ENCODE data around the gene UBE2G2.
A peak's percentile ranks its signal among the peaks of the same experiment; 100 is the strongest.
"Not testable (repeated sequence)": the region's sequence is repeated elsewhere in the genome, so short reads cannot be mapped to it uniquely, and the experiment has no call there.

UBE2G2 gene

GRCh38 chr21:44835647-44835973 is 34.0 kb upstream of the UBE2G2 start:
- DNase-seq: no peak

GRCh38 chr21:44834951-44835646 is 33.5 kb upstream of the UBE2G2 start:
- no peak for DNase-seq

DNA sequence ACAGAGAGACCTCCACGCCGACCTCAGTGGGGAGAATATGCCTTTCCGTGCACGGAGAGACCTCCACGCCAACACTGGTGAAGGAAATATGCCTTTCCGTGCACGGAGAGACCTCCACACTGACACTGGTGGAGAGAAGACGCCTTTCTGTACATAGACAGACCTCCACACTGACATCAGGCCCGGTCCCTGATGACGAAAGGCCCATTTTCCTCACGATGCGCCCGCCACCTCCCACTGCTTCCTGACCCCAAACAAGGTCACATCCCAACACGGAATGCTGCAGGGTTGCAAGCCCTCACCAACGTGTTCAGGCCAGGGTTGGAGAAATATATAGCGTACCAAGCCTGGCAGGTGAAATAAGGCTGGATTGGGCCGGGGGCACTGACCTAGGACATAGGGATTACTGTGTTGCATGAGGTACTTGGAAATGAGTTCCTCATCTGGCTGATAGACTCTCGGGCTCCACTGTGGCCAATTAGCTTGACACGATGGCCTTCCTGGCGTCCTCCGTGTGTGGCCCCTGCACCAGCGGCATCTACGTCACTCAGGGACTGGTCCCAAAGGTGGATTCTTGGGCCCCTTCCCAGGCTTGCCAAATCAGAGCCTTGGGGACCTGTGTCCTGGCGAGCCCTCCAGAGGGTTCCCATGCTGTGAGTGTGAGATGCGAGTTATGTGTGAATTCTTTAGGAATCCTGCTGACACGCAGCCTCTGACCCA is 32.8 kb upstream of the UBE2G2 start:
- DNase-seq: no peak

DNA sequence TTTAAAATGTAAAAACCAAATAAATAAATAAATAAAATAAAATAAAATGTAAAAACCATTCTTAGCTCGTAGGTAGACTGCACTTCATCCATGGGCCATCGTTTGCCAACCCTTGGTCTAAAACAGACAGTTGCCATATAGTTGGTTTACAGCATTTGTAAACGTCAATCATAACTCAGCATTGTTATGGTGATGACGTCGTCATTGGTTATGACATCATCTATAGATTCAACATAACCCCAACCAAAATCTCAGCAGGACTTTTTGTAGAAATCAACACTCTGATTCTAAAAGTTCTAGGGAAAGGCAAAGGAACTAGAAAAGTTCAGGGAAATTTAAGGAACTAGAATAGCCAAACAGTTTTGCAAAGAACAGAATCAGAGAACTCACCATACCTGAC is 32.0 kb upstream of the UBE2G2 start:
- no peak for DNase-seq

GRCh38 chr21:44832516-44833255 is 31.1 kb upstream of the UBE2G2 start:
- DNase-seq: not testable (repeated sequence)

DNA sequence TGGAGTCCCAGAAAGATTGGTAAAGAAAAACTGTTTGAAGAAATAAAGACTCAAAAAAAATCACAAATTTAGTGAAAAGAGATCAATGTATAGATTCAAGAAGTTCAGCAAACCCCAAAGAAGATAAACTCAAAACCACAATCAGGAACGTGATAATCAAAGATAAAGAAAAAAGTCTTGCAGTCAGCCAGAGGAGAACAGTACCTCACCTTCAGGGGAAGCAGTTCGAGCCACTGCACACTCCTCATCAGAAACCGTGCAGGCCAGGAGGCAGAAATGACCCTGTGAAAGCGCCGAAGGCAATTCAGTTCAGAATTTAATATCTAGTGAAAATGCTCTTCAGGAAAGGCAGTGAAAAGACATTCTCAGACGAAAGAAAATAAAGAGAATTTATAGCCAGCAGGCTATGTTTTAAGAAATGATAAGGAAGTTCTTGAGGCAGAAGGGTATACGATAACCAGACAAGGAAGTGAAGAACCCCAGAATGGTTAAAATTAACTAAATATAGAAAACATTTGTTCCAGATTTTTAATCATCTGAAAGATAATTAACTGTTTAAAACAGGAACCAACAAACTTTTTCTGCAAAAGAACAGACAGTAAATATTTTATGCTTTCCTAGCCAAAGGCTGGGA is 29.7 kb upstream of the UBE2G2 start:
- DNase-seq: no peak

- DNase-seq: no peak
Observed at GRCh38 chr21:44829507-44830092, 28.0 kb upstream of the UBE2G2 start.

GRCh38 chr21:44828362-44829056 is 26.9 kb upstream of the UBE2G2 start:
- no peak for DNase-seq

DNA sequence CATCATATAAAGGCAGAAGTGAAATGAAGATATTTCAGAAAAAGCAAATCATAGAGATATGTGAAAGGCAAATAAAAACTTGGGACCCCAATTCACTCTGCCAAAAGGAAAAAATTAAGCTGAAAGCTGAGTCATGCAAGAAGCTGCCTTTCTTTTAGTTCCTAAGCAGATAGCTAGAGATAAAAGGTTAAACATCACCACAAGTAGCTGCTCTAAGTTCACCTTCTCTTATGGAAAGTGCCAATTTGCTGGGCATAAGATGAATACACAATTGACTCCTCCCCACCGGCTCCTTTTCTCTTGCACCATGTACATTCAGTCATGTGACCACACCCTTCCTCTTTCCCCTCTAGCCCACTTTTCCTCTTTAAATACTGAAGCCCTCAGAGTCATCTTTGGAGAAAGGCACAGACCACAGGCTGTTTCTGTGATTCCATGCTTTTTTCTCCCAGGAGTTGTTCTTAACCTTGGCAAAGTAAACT is 21.6 kb upstream of the UBE2G2 start:
- no peak for DNase-seq

DNA sequence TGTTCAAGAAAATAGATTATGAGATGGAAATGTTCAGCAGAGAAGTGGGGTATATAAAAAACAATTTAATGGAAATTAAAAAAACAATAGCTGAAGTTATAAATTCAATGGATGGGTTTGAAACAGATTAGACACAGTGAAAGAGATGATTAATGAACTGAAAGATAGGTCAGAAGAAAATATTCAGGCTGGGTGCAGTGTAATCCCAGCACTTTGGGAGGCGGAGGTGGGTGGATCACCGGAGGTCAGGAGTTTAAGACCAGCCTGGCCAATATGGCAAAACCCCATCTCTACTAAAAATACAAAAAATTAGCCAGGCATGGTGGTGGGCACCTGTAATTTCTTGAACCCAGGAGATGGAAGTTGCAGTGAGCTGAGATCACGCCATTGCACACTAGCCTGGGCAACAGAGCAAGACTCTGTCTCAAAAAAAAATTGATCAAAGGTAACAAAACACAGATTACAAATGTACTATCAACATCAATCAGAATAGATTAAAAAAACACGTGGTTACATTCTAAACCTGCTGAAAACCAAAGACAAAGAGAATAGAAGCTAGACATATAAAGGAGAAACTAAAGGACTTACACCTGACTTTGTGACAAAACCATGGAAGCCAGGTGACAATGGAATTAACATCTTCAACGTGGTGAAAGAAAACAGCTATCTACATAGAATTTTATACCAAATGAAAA is 21.0 kb upstream of the UBE2G2 start:
- no peak for DNase-seq

GRCh38 chr21:44820851-44821250 is 19.2 kb upstream of the UBE2G2 start:
- no peak for DNase-seq

DNA sequence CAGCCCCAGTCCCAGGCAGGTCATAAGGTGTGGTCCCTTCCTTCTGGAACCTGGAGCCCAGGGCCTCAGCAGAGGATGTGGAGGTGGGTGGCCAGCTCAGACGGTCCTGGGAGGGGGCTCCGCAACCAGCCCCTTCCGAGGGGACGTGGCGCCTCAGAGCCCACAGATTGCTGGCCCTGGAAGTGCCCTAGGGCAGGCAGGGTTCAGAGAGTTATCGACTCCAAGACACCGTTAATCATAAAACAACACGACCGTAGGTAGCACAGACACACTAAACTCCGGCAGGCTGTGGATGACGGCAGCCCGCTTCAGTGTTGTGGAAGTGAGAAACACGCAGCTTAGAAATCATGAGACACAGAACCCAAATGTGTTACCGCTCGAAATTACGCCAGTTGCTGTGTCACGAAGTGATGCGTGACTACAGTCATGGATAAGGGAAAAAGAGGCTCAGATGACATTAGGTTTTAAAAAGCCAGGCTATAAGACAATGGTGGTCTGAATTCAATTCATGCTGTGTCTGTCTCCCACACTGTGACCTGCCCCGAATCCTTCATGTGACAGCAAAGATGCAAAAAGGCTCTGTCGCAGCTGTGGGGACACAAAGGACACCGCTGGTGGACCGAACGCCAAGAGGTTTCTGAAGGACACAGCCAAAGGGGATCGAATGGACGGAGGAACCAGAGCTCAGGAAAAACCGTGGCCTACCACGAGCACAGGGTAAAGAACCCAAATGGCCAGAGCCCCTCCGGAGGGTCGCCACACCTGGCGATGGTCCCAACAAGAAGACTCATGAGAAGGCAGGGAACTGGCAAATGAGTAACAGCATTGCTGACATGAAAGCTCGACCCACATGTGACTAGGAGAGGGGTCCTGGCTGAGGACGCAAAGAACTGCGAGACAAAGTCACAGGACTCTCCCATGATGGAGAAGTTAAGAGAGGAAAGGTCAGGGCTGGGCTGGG is 17.9 kb upstream of the UBE2G2 start:
- DNase-seq: no peak

GRCh38 chr21:44818640-44819011 is 17.0 kb upstream of the UBE2G2 start:
- no peak for DNase-seq

- peak; percentile 82 for DNase-seq
Observed at GRCh38 chr21:44817914-44818639, 16.5 kb upstream of the UBE2G2 start, which contains the start of gene SUMO3. SUMO3 (minus strand) TSS chr21:44818062; CDS start chr21:44817968, 94 bp downstream.

DNA sequence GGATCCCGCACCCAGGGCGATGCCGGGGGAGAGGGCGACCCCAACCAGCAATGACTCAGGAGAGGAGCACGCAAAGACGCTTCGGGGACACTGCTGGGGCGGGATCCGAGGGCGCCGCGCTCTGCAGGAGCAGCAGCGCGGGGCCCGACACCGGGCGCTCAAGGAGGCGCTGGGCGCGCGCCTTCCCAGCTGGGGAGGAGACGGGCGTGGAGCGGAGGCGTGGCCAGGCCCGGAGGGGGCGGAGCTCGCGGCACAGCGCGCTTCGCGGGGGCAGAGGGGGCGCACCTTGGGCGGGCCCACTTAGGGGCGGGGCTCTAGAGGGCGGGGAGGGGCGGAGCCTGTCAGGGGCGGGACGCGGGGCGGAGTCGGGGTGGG is 15.9 kb upstream of the UBE2G2 start:
- DNase-seq: peak; percentile 90

- DNase-seq: no peak
Observed at GRCh38 chr21:44816761-44817505, 15.3 kb upstream of the UBE2G2 start.

- no peak for DNase-seq
Observed at GRCh38 chr21:44815852-44816628, 14.4 kb upstream of the UBE2G2 start.

DNA sequence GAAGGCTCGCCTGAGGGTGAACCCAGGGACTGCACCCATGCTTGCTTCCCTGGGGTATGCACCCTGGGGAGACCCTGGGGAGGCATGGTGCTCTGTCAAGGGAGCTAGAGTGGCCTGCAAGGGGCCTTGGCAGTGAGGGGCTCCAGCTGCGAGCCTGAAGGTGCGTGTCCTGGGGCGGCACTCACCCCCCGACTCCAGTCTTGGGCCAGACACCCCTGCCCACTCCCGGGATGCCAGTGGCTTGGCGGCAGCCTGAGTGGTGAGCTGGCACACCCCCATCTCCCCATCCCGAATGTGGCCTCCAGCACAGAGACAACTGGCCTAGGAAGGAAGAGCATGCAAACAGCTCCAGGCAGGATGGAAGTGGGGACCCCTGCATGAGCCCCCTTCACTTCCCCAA is 13.6 kb upstream of the UBE2G2 start:
- no peak for DNase-seq
